Measurements from ENCODE around the gene ASIC2.

ASIC2 gene

GRCh38 chr17:33126086-33126485, 167.0 kb downstream of the ASIC2 start:
- H3K27ac ChIP-seq, result no peak overlapping the region
- no peak for TF ChIP-seq ZFX (IDR thresholded peaks at IDR 0.05; ENCODE audit: borderline replicate concordance)
- TF ChIP-seq, protein P1, sequence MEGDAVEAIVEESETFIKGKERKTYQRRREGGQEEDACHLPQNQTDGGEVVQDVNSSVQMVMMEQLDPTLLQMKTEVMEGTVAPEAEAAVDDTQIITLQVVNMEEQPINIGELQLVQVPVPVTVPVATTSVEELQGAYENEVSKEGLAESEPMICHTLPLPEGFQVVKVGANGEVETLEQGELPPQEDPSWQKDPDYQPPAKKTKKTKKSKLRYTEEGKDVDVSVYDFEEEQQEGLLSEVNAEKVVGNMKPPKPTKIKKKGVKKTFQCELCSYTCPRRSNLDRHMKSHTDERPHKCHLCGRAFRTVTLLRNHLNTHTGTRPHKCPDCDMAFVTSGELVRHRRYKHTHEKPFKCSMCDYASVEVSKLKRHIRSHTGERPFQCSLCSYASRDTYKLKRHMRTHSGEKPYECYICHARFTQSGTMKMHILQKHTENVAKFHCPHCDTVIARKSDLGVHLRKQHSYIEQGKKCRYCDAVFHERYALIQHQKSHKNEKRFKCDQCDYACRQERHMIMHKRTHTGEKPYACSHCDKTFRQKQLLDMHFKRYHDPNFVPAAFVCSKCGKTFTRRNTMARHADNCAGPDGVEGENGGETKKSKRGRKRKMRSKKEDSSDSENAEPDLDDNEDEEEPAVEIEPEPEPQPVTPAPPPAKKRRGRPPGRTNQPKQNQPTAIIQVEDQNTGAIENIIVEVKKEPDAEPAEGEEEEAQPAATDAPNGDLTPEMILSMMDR (IDR thresholded peaks at IDR 0.05), result no peak

DNA sequence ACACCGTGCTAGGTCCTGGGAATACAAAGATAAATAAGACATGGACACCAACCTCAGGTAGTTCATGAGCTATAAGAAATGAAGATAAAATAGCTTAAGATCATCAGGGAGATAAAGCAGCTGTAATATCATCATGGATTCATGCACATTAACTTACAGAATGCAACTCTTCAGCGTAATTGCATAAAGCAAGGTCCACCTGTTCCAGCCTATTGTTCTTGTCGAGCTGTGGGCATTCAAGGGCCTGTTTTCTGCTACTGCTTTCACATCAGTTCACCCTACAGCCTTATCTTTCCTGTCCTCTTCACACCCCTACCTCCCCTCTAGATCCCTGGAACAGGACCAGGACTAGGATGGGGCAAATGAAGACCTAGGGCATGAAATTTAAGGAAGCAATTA, 167.5 kb downstream of the ASIC2 start:
- no peak overlapping the region for H3K27ac ChIP-seq
- TF ChIP-seq, protein P1 (IDR thresholded peaks at IDR 0.05), result no peak
- TF ChIP-seq ZFX (IDR thresholded peaks at IDR 0.05; ENCODE audit: borderline replicate concordance), result no peak

GRCh38 chr17:33124871-33125551, 168.1 kb downstream of the ASIC2 start:
- H3K27ac ChIP-seq, result no peak overlapping the region
- TF ChIP-seq, protein P1 (IDR thresholded peaks at IDR 0.05), result no peak
- TF ChIP-seq ZFX (IDR thresholded peaks at IDR 0.05; ENCODE audit: borderline replicate concordance), result no peak

- H3K27ac ChIP-seq, result no peak overlapping the region
- TF ChIP-seq, protein P1 (IDR thresholded peaks at IDR 0.05), result no peak
- TF ChIP-seq ZFX (IDR thresholded peaks at IDR 0.05; ENCODE audit: borderline replicate concordance), result no peak
These were observed 168.9 kb downstream of the ASIC2 start for GRCh38 chr17:33124185-33124584.

DNA sequence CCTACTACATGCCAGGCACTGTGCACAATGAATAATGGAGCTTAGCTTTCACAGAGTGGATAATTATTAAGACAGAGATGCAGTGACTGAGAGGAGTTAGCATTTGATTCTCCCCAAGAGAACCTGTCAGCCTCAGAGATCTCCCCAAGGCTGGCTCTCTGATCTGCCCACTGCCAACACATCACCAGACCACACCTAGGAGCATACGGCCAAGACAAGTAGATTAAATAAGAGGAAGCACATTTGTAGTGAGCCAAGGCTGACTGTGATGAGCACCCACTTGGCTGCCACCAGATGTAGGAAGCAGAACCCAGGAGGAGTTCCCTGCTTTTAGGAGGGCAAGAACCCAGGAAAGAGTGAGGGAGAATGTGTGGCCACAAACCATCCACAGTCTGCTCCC, 171.3 kb downstream of the ASIC2 start:
- no peak overlapping the region for H3K27ac ChIP-seq
- TF ChIP-seq, protein P1 (IDR thresholded peaks at IDR 0.05), result no peak
- no peak for TF ChIP-seq ZFX (IDR thresholded peaks at IDR 0.05; ENCODE audit: borderline replicate concordance)

DNA sequence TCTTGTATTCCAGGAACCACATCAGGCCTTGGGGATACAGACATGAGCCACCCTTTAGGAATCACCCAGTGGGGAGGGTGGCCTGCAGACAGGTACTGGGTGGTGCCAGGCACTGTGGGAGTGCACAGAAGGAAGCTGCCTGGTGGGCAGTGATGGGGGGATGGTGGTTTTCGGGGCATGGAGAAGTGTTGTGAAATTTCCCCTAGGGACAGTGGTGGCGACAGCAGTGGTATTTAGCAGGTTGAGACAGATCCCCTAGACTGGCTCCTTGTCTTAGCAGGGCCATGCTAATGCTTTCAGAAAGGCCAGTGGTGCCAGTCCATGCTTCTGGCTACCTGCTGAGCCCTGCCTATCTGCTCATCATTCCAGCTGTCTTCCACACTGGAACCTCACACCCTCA, 171.8 kb downstream of the ASIC2 start:
- H3K27ac ChIP-seq, result no peak overlapping the region
- TF ChIP-seq, protein P1 (IDR thresholded peaks at IDR 0.05), result no peak

- H3K27ac ChIP-seq, result no peak overlapping the region
- TF ChIP-seq, protein P1 (IDR thresholded peaks at IDR 0.05), result no peak
- TF ChIP-seq ZFX (IDR thresholded peaks at IDR 0.05; ENCODE audit: borderline replicate concordance), result no peak
These were observed 173.0 kb downstream of the ASIC2 start for GRCh38 chr17:33120103-33120502.
